SK-N-SH (cell line): ENCODE results near the gene ARHGEF26. TPM values are rescaled to one million over a fixed set of nuclear protein-coding genes. Genes with fewer than 3 reads are reported as not detected.

Source experiments
- CTCF ChIA-PET: fragments of 300-600, 350-600 bp; formaldehyde crosslinking; extraction: SDS; loops from one replicate; lab custom pipeline; 2021; lab: Yijun Ruan, JAX
- POLR2A ChIA-PET: fragments of 350-600 bp; sonication (Branson Sonifier 250); formaldehyde crosslinking; extraction: SDS; loops from one replicate; lab custom pipeline; 2020; ENCODE audit warnings: antibody characterized with exemption, inconsistent platforms; lab: Yijun Ruan, JAX
- DNase-seq: peaks from one replicate; pipeline ENCODE4 v3.0.0; 2012
- H2AFZ ChIP-seq: fragments of 200-600 bp; sonication (generic); 2 replicates; pipeline ENCODE4 v1.8.1; 2016; ENCODE audit warnings: antibody characterized with exemption, mild to moderate bottlenecking, low read depth
- H3F3A ChIP-seq: fragments of 200-600 bp; sonication (generic); replicated peaks from 2 replicates; pipeline ENCODE3; 2016; ENCODE audit warnings: antibody characterized with exemption, mild to moderate bottlenecking; ENCODE audit not compliant: insufficient read depth
- H3K27ac ChIP-seq, 2 experiments: fragments of 200-500 bp in 1 of 2; fragments of 200-600 bp in 1 of 2; sonication (Bioruptor generic) in 1 of 2; sonication (generic), shearing (Covaris generic) in 1 of 2; 2 replicates each; pipeline versions ENCODE4 v1.5.1 to v1.6.1; 2014 to 2016; ENCODE audit warnings: low read depth in 2 of 2, inconsistent platforms in 1 of 2, low read length in 1 of 2, mild to moderate bottlenecking in 1 of 2, mixed read lengths in 1 of 2
- H3K27me3 ChIP-seq: fragments of 200-600 bp; sonication (generic), shearing (Covaris generic); 2 replicates; pipeline ENCODE4 v1.6.1; 2016; ENCODE audit warnings: mixed run types; ENCODE audit not compliant: insufficient read depth
- H3K36me3 ChIP-seq, 2 experiments: fragments of 200-500 bp in 1 of 2; fragments of 200-600 bp in 1 of 2; sonication (Bioruptor generic) in 1 of 2; sonication (generic) in 1 of 2; replicated peaks in 1 of 2; 2 replicates each; pipeline versions ENCODE3 to v1.5.1; 2014 to 2016; ENCODE audit warnings: low read length in 1 of 2, mild to moderate bottlenecking in 1 of 2; ENCODE audit not compliant: insufficient read depth in 2 of 2, control insufficient read depth in 1 of 2
- H3K4me1 ChIP-seq, 2 experiments: fragments of 200-500 bp in 1 of 2; fragments of 200-600 bp in 1 of 2; sonication (Bioruptor generic) in 1 of 2; sonication (generic), shearing (Covaris generic) in 1 of 2; 2 replicates each; pipeline versions ENCODE4 v1.5.1 to v1.6.1; 2014 to 2016; ENCODE audit warnings: low read depth in 1 of 2, low read length in 1 of 2, mixed run types in 1 of 2; ENCODE audit not compliant: insufficient read depth in 2 of 2, control insufficient read depth in 1 of 2
- H3K4me2 ChIP-seq: fragments of 200-600 bp; sonication (generic), shearing (Covaris generic); 2 replicates; pipeline ENCODE4 v1.6.1; 2017; ENCODE audit warnings: mixed run types
- H3K4me3 ChIP-seq, 2 experiments: fragments of 200-500 bp in 1 of 2; fragments of 200-600 bp in 1 of 2; sonication (Bioruptor generic) in 1 of 2; sonication (generic), shearing (Covaris generic) in 1 of 2; 2 replicates each; pipeline versions ENCODE4 v1.5.1 to v1.8.1; 2014 to 2016; ENCODE audit warnings: low read depth in 2 of 2, inconsistent platforms in 1 of 2, low read length in 1 of 2, mild to moderate bottlenecking in 1 of 2, mixed read lengths in 1 of 2, moderate library complexity in 1 of 2
- H3K79me2 ChIP-seq: fragments of 200-600 bp; sonication (generic); 2 replicates; pipeline ENCODE4 v1.8.1; 2017; ENCODE audit warnings: mild to moderate bottlenecking; ENCODE audit not compliant: insufficient read depth
- H3K9ac ChIP-seq: fragments of 200-600 bp; sonication (generic); 2 replicates; pipeline ENCODE4 v1.6.1; 2017; ENCODE audit warnings: mixed run types
- H3K9me2 ChIP-seq: fragments of 200-600 bp; sonication (generic); 2 replicates; pipeline ENCODE4 v1.6.1; 2017; ENCODE audit warnings: mixed run types
- H3K9me3 ChIP-seq: fragments of 200-600 bp; sonication (generic); 2 replicates; pipeline ENCODE4 v1.6.1; 2017; ENCODE audit warnings: mixed run types, mild to moderate bottlenecking, moderate library complexity
- H4K20me1 ChIP-seq: fragments of 200-600 bp; sonication (generic); 2 replicates; pipeline ENCODE4 v1.6.1; 2017; ENCODE audit warnings: mild to moderate bottlenecking, mixed run types; ENCODE audit not compliant: insufficient read depth
- CHD2 ChIP-seq: fragments of 150-350 bp; IDR thresholded peaks from 2 replicates; pipeline ENCODE4 v1.6.1; 2018; ENCODE audit warnings: low read length; ENCODE audit not compliant: partially characterized antibody
- CTCF ChIP-seq: fragments of 200-600 bp; sonication (generic); IDR thresholded peaks from 2 replicates; pipeline ENCODE4 v1.6.1; 2017; ENCODE audit warnings: antibody characterized with exemption, mild to moderate bottlenecking, moderate library complexity
- ELF1 ChIP-seq: IDR thresholded peaks from 2 replicates; pipeline ENCODE4 v1.4.0; 2012
- EP300 ChIP-seq, 2 experiments: IDR thresholded peaks; 2 replicates each; pipeline versions ENCODE4 v1.4.0 to v1.6.1; 2012; ENCODE audit warnings: borderline replicate concordance in 1 of 2, low read depth in 1 of 2, low read length in 1 of 2
- EZH2phosphoT487 ChIP-seq: fragments of 200-600 bp; sonication (generic); IDR thresholded peaks from 2 replicates; pipeline ENCODE4 v1.6.1; 2017; ENCODE audit warnings: low read depth, mixed run types, mild to moderate bottlenecking, antibody characterized with exemption, moderate library complexity, borderline replicate concordance
- FOSL2 ChIP-seq: IDR thresholded peaks from 2 replicates; pipeline ENCODE4 v1.4.0; 2012; ENCODE audit warnings: low read depth, mild to moderate bottlenecking, moderate library complexity, borderline replicate concordance
- FOXM1 ChIP-seq: IDR thresholded peaks from 2 replicates; pipeline ENCODE4 v1.4.0; 2012; ENCODE audit warnings: low read depth, mild to moderate bottlenecking
- GATA2 ChIP-seq: sonication (generic); formaldehyde crosslinking; IDR thresholded peaks from 2 replicates; pipeline ENCODE4 v1.5.0; 2020; ENCODE audit warnings: mild to moderate bottlenecking, missing genetic modification reagents
- JUND ChIP-seq: IDR thresholded peaks from 2 replicates; pipeline ENCODE4 v1.4.0; 2012
- MAX ChIP-seq: IDR thresholded peaks from 2 replicates; pipeline ENCODE4 v1.4.0; 2012; ENCODE audit warnings: low read depth
- NFIC ChIP-seq: IDR thresholded peaks from 2 replicates; pipeline ENCODE4 v1.4.0; 2012; ENCODE audit warnings: borderline replicate concordance
- NRF1 ChIP-seq: IDR thresholded peaks from 2 replicates; pipeline ENCODE4 v1.6.1; 2012; ENCODE audit warnings: low read depth, mild to moderate bottlenecking, low read length
- PBX3 ChIP-seq: IDR thresholded peaks from 2 replicates; pipeline ENCODE4; 2012
- RCOR1 ChIP-seq: fragments of 150-350 bp; IDR thresholded peaks from 2 replicates; pipeline ENCODE4 v1.6.1; 2017; ENCODE audit warnings: antibody characterized with exemption, low read length
- RFX5 ChIP-seq: IDR thresholded peaks from 2 replicates; pipeline ENCODE4 v1.6.1; 2012; ENCODE audit warnings: mild to moderate bottlenecking, improper control_type of control experiment, low read length
- RXRA ChIP-seq: IDR thresholded peaks from 2 replicates; pipeline ENCODE4 v1.4.0; 2012; ENCODE audit warnings: low read depth, mild to moderate bottlenecking, borderline replicate concordance
- SMC3 ChIP-seq: IDR thresholded peaks from 2 replicates; pipeline ENCODE4 v1.6.1; 2012; ENCODE audit warnings: low read depth, low read length, improper control_type of control experiment
- TAF1 ChIP-seq: IDR thresholded peaks from 2 replicates; pipeline ENCODE4 v1.6.1; 2012; ENCODE audit warnings: low read depth, mild to moderate bottlenecking, low read length, moderate library complexity, borderline replicate concordance
- TCF12 ChIP-seq: IDR thresholded peaks from 2 replicates; pipeline ENCODE4 v1.4.0; 2012
- TEAD4 ChIP-seq: IDR thresholded peaks from 2 replicates; pipeline ENCODE4 v1.4.0; 2012; ENCODE audit warnings: mild to moderate bottlenecking, borderline replicate concordance; ENCODE audit not compliant: insufficient read depth
- YY1 ChIP-seq: IDR thresholded peaks from 2 replicates; pipeline ENCODE4 v1.4.0; 2012; ENCODE audit warnings: low read depth, mild to moderate bottlenecking
- WGBS: methylation state at CpG from one replicate; pipeline ENCODE4 v1.1.6; 2017; ENCODE audit warnings: low lambda C conversion rate; 5-methylcytosine and 5-hydroxymethylcytosine counted together
- polyA plus RNA-seq, 3 experiments: library from polyadenylated mRNA; depleted of rRNA; stranded (reverse); fragments of >200 nt; gene quantifications; 2 replicates each; pipeline ENCODE4 v1.2.3, GENCODE V29; 2012
- TF ChIP-seq, protein P1 (sequence below): IDR thresholded peaks from 2 replicates; pipeline ENCODE4 v1.6.1; 2012; ENCODE audit warnings: mild to moderate bottlenecking, low read depth, low read length, moderate library complexity

Gene ARHGEF26
- polyA plus RNA-seq, 1 of the 3 experiments (the other 2 are of a cell fraction) = 1.2 TPM

GRCh38 chr3:154182975-154183374, 61.8 kb downstream of the ARHGEF26 start:
- ChIA-PET POLR2A (no interaction called here), CTCF (no interaction called here)
- Histone ChIP-seq H3K4me2 (no peak overlapping the region), H3F3A (no peaks in the 10 kb centered on the region), H3K27me3 (no peaks in the 10 kb centered on the region), H4K20me1 (no peaks in the 10 kb centered on the region), H3K4me1 (peaks cover 0 to 9% of the 10 kb centered on the region in 2 experiments; a peak in 2 of 4 replicates), H3K27ac (no peak overlapping the region), H3K79me2 (no peaks in the 10 kb centered on the region), H3K9me3 (no peaks in the 10 kb centered on the region), H3K4me3 (no peak overlapping the region), H2AFZ (no peak overlapping the region), H3K9me2 (no peaks in the 10 kb centered on the region), H3K36me3 (no peaks in the 10 kb centered on the region), H3K9ac (no peak overlapping the region)
- no peak for DNase-seq
- TF ChIP-seq SMC3 (no peak), TAF1 (no peak), YY1 (no peak), PBX3 (no peak), MAX (no peak), ELF1 (no peak), RFX5 (no peak), TCF12 (no peak), TEAD4 (no peak)

GRCh38 chr3:154184582-154184981, 63.4 kb downstream of the ARHGEF26 start:
- H3K79me2 ChIP-seq = no peaks in the 10 kb centered on the region
- ChIA-PET CTCF (no interaction called here), POLR2A (no interaction called here)
- WGBS = 82% methylated on average over 4 of the region's 4 CpGs
- no peak overlapping the region for H3K9ac ChIP-seq
- no peak overlapping the region for H3K27ac ChIP-seq
- no peaks in the 10 kb centered on the region for H3K36me3 ChIP-seq
- no peak overlapping the region for H3K4me2 ChIP-seq
- H3K4me1 ChIP-seq = peaks cover 0 to 11% of the 10 kb centered on the region in 2 experiments; a peak in 2 of 4 replicates
- no peaks in the 10 kb centered on the region for H3K27me3 ChIP-seq
- no peak for DNase-seq
- no peaks in the 10 kb centered on the region for H3K9me3 ChIP-seq
- no peak for TF ChIP-seq FOSL2
- TF ChIP-seq NRF1 = no peak
- no peak for TF ChIP-seq RFX5
- no peak for TF ChIP-seq EP300 (IDR thresholded peaks at IDR 0.05; ENCODE audit: borderline replicate concordance in 1 of 2, low read depth in 1 of 2, low read length in 1 of 2)
- TF ChIP-seq SMC3 = no peak
- no peak for TF ChIP-seq CTCF
- TF ChIP-seq FOXM1 = no peak
- TF ChIP-seq RXRA = no peak
- TF ChIP-seq PBX3 = no peak
- TF ChIP-seq TCF12 = no peak
- no peak for TF ChIP-seq TAF1
- no peak for TF ChIP-seq RCOR1
- no peak for TF ChIP-seq EZH2phosphoT487
- TF ChIP-seq NFIC = no peak
- no peak for TF ChIP-seq GATA2 (CRISPR knock-in tag)
- no peak for TF ChIP-seq CHD2
- no peak for TF ChIP-seq YY1
- TF ChIP-seq, protein P1, sequence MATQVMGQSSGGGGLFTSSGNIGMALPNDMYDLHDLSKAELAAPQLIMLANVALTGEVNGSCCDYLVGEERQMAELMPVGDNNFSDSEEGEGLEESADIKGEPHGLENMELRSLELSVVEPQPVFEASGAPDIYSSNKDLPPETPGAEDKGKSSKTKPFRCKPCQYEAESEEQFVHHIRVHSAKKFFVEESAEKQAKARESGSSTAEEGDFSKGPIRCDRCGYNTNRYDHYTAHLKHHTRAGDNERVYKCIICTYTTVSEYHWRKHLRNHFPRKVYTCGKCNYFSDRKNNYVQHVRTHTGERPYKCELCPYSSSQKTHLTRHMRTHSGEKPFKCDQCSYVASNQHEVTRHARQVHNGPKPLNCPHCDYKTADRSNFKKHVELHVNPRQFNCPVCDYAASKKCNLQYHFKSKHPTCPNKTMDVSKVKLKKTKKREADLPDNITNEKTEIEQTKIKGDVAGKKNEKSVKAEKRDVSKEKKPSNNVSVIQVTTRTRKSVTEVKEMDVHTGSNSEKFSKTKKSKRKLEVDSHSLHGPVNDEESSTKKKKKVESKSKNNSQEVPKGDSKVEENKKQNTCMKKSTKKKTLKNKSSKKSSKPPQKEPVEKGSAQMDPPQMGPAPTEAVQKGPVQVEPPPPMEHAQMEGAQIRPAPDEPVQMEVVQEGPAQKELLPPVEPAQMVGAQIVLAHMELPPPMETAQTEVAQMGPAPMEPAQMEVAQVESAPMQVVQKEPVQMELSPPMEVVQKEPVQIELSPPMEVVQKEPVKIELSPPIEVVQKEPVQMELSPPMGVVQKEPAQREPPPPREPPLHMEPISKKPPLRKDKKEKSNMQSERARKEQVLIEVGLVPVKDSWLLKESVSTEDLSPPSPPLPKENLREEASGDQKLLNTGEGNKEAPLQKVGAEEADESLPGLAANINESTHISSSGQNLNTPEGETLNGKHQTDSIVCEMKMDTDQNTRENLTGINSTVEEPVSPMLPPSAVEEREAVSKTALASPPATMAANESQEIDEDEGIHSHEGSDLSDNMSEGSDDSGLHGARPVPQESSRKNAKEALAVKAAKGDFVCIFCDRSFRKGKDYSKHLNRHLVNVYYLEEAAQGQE = no peak
- no peak for TF ChIP-seq JUND
- no peaks in the 10 kb centered on the region for H3K9me2 ChIP-seq
- H4K20me1 ChIP-seq = no peaks in the 10 kb centered on the region
- H2AFZ ChIP-seq = no peak overlapping the region
- H3K4me3 ChIP-seq = no peak overlapping the region
- H3F3A ChIP-seq = no peaks in the 10 kb centered on the region
